ENCODE data around the gene SLCO1A2. TPM values are rescaled to one million over a fixed set of nuclear protein-coding genes. Genes with fewer than 3 reads are reported as not detected.

Gene SLCO1A2
- total RNA-seq, 1 experiment from 2014 or later = 1.2 TPM

- H3K27me3 Mint-ChIP-seq (ENCODE audit: insufficient read depth, unreplicated experiment) = peaks cover 10% of the 10 kb centered on the region
- H3K36me3 ChIP-seq (ENCODE audit: control insufficient read depth, insufficient read depth, low read length) = no peaks in the 10 kb centered on the region
- H3K36me3 Mint-ChIP-seq (ENCODE audit: insufficient read depth, unreplicated experiment) = no peaks in the 10 kb centered on the region
- ChIA-PET POLR2A (no interaction called here), CTCF (no interaction called here)
- BruUV-seq (replicated peaks) = no TSS peak
- no peaks in the 10 kb centered on the region for H3K4me1 ChIP-seq
- no peaks in the 10 kb centered on the region for H3K4me1 Mint-ChIP-seq (ENCODE audit: low read depth, unreplicated experiment)
- no peak overlapping the region for H3K4me3 Mint-ChIP-seq (ENCODE audit: unreplicated experiment)
- H3K27ac Mint-ChIP-seq (ENCODE audit: unreplicated experiment) = no peak overlapping the region
- H3K4me3 ChIP-seq (ENCODE audit: low read depth, low read length) = no peak overlapping the region
- no peaks in the 10 kb centered on the region for H3K9me3 Mint-ChIP-seq (ENCODE audit: unreplicated experiment)
- H3K27me3 ChIP-seq (replicated peaks; ENCODE audit: control insufficient read depth, insufficient read depth, low read length) = no peaks in the 10 kb centered on the region; the same call in 1 of the 2 replicates
- no peaks in the 10 kb centered on the region for H3K9me3 ChIP-seq
- intact Hi-C loops (cut with micrococcal nuclease; ENCODE audit: unreplicated experiment) = no loop called here
- TF ChIP-seq, protein P1, sequence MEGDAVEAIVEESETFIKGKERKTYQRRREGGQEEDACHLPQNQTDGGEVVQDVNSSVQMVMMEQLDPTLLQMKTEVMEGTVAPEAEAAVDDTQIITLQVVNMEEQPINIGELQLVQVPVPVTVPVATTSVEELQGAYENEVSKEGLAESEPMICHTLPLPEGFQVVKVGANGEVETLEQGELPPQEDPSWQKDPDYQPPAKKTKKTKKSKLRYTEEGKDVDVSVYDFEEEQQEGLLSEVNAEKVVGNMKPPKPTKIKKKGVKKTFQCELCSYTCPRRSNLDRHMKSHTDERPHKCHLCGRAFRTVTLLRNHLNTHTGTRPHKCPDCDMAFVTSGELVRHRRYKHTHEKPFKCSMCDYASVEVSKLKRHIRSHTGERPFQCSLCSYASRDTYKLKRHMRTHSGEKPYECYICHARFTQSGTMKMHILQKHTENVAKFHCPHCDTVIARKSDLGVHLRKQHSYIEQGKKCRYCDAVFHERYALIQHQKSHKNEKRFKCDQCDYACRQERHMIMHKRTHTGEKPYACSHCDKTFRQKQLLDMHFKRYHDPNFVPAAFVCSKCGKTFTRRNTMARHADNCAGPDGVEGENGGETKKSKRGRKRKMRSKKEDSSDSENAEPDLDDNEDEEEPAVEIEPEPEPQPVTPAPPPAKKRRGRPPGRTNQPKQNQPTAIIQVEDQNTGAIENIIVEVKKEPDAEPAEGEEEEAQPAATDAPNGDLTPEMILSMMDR (IDR thresholded peaks at IDR 0.05; ENCODE audit: insufficient read depth in 1 of 2, low read depth in 1 of 2, low read length in 1 of 2, severe bottlenecking in 1 of 2, unreplicated experiment in 1 of 2) = no peak
- no peak for DNase-seq
These were observed 12.0 kb upstream of the SLCO1A2 start for GRCh38 chr12:21346542-21347205.

GRCh38 chr12:21343636-21344035 is 8.9 kb upstream of the SLCO1A2 start:
- Histone ChIP-seq H3K4me3 (ENCODE audit: low read depth, low read length) (no peak overlapping the region), H3K4me1 (no peaks in the 10 kb centered on the region), H3K27me3 (replicated peaks; ENCODE audit: control insufficient read depth, insufficient read depth, low read length) (no peaks in the 10 kb centered on the region; the same call in 1 of the 2 replicates), H3K9me3 (no peaks in the 10 kb centered on the region), H3K36me3 (ENCODE audit: control insufficient read depth, insufficient read depth, low read length) (no peaks in the 10 kb centered on the region)
- no peaks in the 10 kb centered on the region for H3K9me3 Mint-ChIP-seq (ENCODE audit: unreplicated experiment)
- H3K4me1 Mint-ChIP-seq (ENCODE audit: low read depth, unreplicated experiment) = no peaks in the 10 kb centered on the region
- ChIA-PET CTCF (no interaction called here), POLR2A (no interaction called here)
- H3K4me3 Mint-ChIP-seq (ENCODE audit: unreplicated experiment) = no peak overlapping the region
- TF ChIP-seq, protein P1 (IDR thresholded peaks at IDR 0.05; ENCODE audit: insufficient read depth in 1 of 2, low read depth in 1 of 2, low read length in 1 of 2, severe bottlenecking in 1 of 2, unreplicated experiment in 1 of 2) = no peak
- no peak for DNase-seq
- H3K36me3 Mint-ChIP-seq (ENCODE audit: insufficient read depth, unreplicated experiment) = no peaks in the 10 kb centered on the region
- H3K27ac Mint-ChIP-seq (ENCODE audit: unreplicated experiment) = no peak overlapping the region
- intact Hi-C loops (cut with micrococcal nuclease; ENCODE audit: unreplicated experiment) = no loop called here
- H3K27me3 Mint-ChIP-seq (ENCODE audit: insufficient read depth, unreplicated experiment) = peaks cover 19% of the 10 kb centered on the region
- no TSS peak for BruUV-seq (replicated peaks)

GRCh38 chr12:21341769-21342168 is 7.1 kb upstream of the SLCO1A2 start:
- ChIA-PET CTCF (no interaction called here), POLR2A (no interaction called here)
- intact Hi-C loops (cut with micrococcal nuclease; ENCODE audit: unreplicated experiment) = no loop called here
- H3K36me3 Mint-ChIP-seq (ENCODE audit: insufficient read depth, unreplicated experiment) = no peaks in the 10 kb centered on the region
- no peaks in the 10 kb centered on the region for H3K4me1 Mint-ChIP-seq (ENCODE audit: low read depth, unreplicated experiment)
- peaks cover 19% of the 10 kb centered on the region for H3K27me3 Mint-ChIP-seq (ENCODE audit: insufficient read depth, unreplicated experiment)
- Histone ChIP-seq H3K4me1 (no peaks in the 10 kb centered on the region), H3K4me3 (ENCODE audit: low read depth, low read length) (no peak overlapping the region), H3K9me3 (no peaks in the 10 kb centered on the region), H3K27me3 (replicated peaks; ENCODE audit: control insufficient read depth, insufficient read depth, low read length) (no peaks in the 10 kb centered on the region; the same call in 1 of the 2 replicates), H3K36me3 (ENCODE audit: control insufficient read depth, insufficient read depth, low read length) (no peaks in the 10 kb centered on the region)
- H3K9me3 Mint-ChIP-seq (ENCODE audit: unreplicated experiment) = no peaks in the 10 kb centered on the region
- TF ChIP-seq, protein P1 (IDR thresholded peaks at IDR 0.05; ENCODE audit: insufficient read depth in 1 of 2, low read depth in 1 of 2, low read length in 1 of 2, severe bottlenecking in 1 of 2, unreplicated experiment in 1 of 2) = no peak
- BruUV-seq (replicated peaks) = no TSS peak
- H3K27ac Mint-ChIP-seq (ENCODE audit: unreplicated experiment) = no peak overlapping the region
- no peak for DNase-seq
- no peak overlapping the region for H3K4me3 Mint-ChIP-seq (ENCODE audit: unreplicated experiment)
